Measurements from ENCODE around the gene DNAJC7.
"Not testable (repeated sequence)": the region's sequence is repeated elsewhere in the genome, so short reads cannot be mapped to it uniquely, and the experiment has no call there.

Gene DNAJC7

GRCh38 chr17:42010898-42011516, 6.2 kb downstream of the DNAJC7 start:
- no peak for DNase-seq (ENCODE audit: low read depth)
- no peak for TF ChIP-seq CTCF (IDR thresholded peaks at IDR 0.05; ENCODE audit: control insufficient read depth, extremely low read depth, insufficient read depth)

GRCh38 chr17:42010266-42010680, 7.0 kb downstream of the DNAJC7 start:
- not testable (repeated sequence) for DNase-seq (ENCODE audit: low read depth)

More at GRCh38 chr17:42010898-42011516, 6.2 kb downstream of the DNAJC7 start:
- H3K4me3 ChIP-seq (ENCODE audit: low read depth, low read length): no peak overlapping the region

GRCh38 chr17:42009170-42009569, 8.1 kb downstream of the DNAJC7 start:
- DNase-seq (ENCODE audit: low read depth): no peak
- TF ChIP-seq CTCF (IDR thresholded peaks at IDR 0.05; ENCODE audit: control insufficient read depth, extremely low read depth, insufficient read depth): no peak

More at GRCh38 chr17:42010266-42010680, 7.0 kb downstream of the DNAJC7 start:
- not testable (repeated sequence) for H3K4me3 ChIP-seq (ENCODE audit: low read depth, low read length)

GRCh38 chr17:42005166-42005565, 12.1 kb downstream of the DNAJC7 start:
- no peak for TF ChIP-seq CTCF (IDR thresholded peaks at IDR 0.05; ENCODE audit: control insufficient read depth, extremely low read depth, insufficient read depth)
- no peak for DNase-seq (ENCODE audit: low read depth)
- no peak overlapping the region for H3K4me3 ChIP-seq (ENCODE audit: low read depth, low read length)

More at GRCh38 chr17:42009170-42009569, 8.1 kb downstream of the DNAJC7 start:
- no peak overlapping the region for H3K4me3 ChIP-seq (ENCODE audit: low read depth, low read length)

GRCh38 chr17:42002792-42003301, 14.4 kb downstream of the DNAJC7 start:
- TF ChIP-seq CTCF (IDR thresholded peaks at IDR 0.05; ENCODE audit: control insufficient read depth, extremely low read depth, insufficient read depth): no peak
- DNase-seq (ENCODE audit: low read depth): no peak
- no peak overlapping the region for H3K4me3 ChIP-seq (ENCODE audit: low read depth, low read length)

- no peak for TF ChIP-seq CTCF (IDR thresholded peaks at IDR 0.05; ENCODE audit: control insufficient read depth, extremely low read depth, insufficient read depth)
- no peak for DNase-seq (ENCODE audit: low read depth)
Observed at GRCh38 chr17:42002175-42002791, 15.0 kb downstream of the DNAJC7 start.

GRCh38 chr17:42001729-42002128, 15.5 kb downstream of the DNAJC7 start:
- DNase-seq (ENCODE audit: low read depth): no peak
- no peak for TF ChIP-seq CTCF (IDR thresholded peaks at IDR 0.05; ENCODE audit: control insufficient read depth, extremely low read depth, insufficient read depth)
- no peak overlapping the region for H3K4me3 ChIP-seq (ENCODE audit: low read depth, low read length)

More at GRCh38 chr17:42002175-42002791, 15.0 kb downstream of the DNAJC7 start:
- H3K4me3 ChIP-seq (ENCODE audit: low read depth, low read length): no peak overlapping the region

All from LNCaP clone FGC (cell line).